OCI-LY1 (cell line): ENCODE results near the gene BCO2.

ENCODE experiments used
- H2AFZ ChIP-seq: fragments of 200-600 bp; sonication (generic), shearing (Covaris generic); 2 replicates; pipeline ENCODE4 v1.6.0; 2014; ENCODE audit warnings: antibody characterized with exemption, mild to moderate bottlenecking, low read length
- H3F3A ChIP-seq: fragments of 200-600 bp; sonication (generic), shearing (Covaris generic); 2 replicates; pipeline ENCODE4 v1.6.0; 2014; ENCODE audit warnings: mild to moderate bottlenecking, antibody characterized with exemption, low read length, moderate library complexity; ENCODE audit not compliant: insufficient read depth
- H3K27ac ChIP-seq: fragments of 200-600 bp; sonication (generic); 2 replicates; pipeline ENCODE4 v1.5.1; 2014; ENCODE audit warnings: low read length, mixed run types, mild to moderate bottlenecking, low read depth; ENCODE audit not compliant: poor library complexity, severe bottlenecking
- H3K27me3 ChIP-seq: fragments of 200-600 bp; sonication (generic); 2 replicates; pipeline ENCODE4 v1.6.0; 2014; ENCODE audit warnings: antibody characterized with exemption, mild to moderate bottlenecking, low read length, moderate library complexity; ENCODE audit not compliant: insufficient read depth
- H3K36me3 ChIP-seq: fragments of 200-600 bp; sonication (generic); 2 replicates; pipeline ENCODE4 v1.6.1; 2014; ENCODE audit warnings: mild to moderate bottlenecking, antibody characterized with exemption, low read length, moderate library complexity, mixed read lengths; ENCODE audit not compliant: insufficient read depth
- H3K4me1 ChIP-seq: fragments of 200-600 bp; sonication (generic); 2 replicates; pipeline ENCODE4 v1.5.1; 2014; ENCODE audit warnings: mild to moderate bottlenecking, low read length, moderate library complexity; ENCODE audit not compliant: insufficient read depth, severe bottlenecking
- H3K4me2 ChIP-seq: fragments of 200-600 bp; sonication (generic), shearing (Covaris generic); 2 replicates; pipeline ENCODE4 v1.6.1; 2014; ENCODE audit warnings: low read length
- H3K4me3 ChIP-seq: fragments of 200-600 bp; sonication (generic); 2 replicates; pipeline ENCODE4 v1.5.1; 2014; ENCODE audit warnings: low read length, low read depth, mild to moderate bottlenecking, mixed read lengths; ENCODE audit not compliant: poor library complexity, severe bottlenecking
- H3K79me2 ChIP-seq: fragments of 200-600 bp; shearing (Covaris generic); 2 replicates; pipeline ENCODE4 v1.6.1; 2016; ENCODE audit warnings: mixed run types, low read length, mixed read lengths; ENCODE audit not compliant: insufficient read depth
- H3K9ac ChIP-seq: fragments of 200-600 bp; sonication (generic), shearing (Covaris generic); 2 replicates; pipeline ENCODE4 v1.6.1; 2014; ENCODE audit warnings: mild to moderate bottlenecking, low read length, mixed read lengths
- H3K9me2 ChIP-seq: fragments of 200-600 bp; sonication (generic), shearing (Covaris generic); 2 replicates; pipeline ENCODE4 v1.6.1; 2014; ENCODE audit warnings: low read depth, mild to moderate bottlenecking, low read length, mixed read lengths
- H3K9me3 ChIP-seq: fragments of 200-600 bp; shearing (Covaris generic); 2 replicates; pipeline ENCODE4 v1.6.1; 2014; ENCODE audit warnings: low read length, mixed read lengths
- H4K20me1 ChIP-seq: fragments of 200-600 bp; sonication (generic), shearing (Covaris generic); 2 replicates; pipeline ENCODE4 v1.6.0; 2016; ENCODE audit warnings: mild to moderate bottlenecking, low read length; ENCODE audit not compliant: insufficient read depth
- EZH2 ChIP-seq: fragments of 200-600 bp; sonication (generic), shearing (Covaris generic); IDR thresholded peaks from 2 replicates; pipeline ENCODE4 v1.8.0; 2017; ENCODE audit warnings: borderline replicate concordance, mixed run types, mild to moderate bottlenecking, antibody characterized with exemption, low read length, moderate library complexity, mixed read lengths
- TF ChIP-seq, protein P1 (sequence below): fragments of 200-600 bp; sonication (generic), shearing (Covaris generic); IDR thresholded peaks from 2 replicates; pipeline ENCODE4 v1.5.1; 2017; ENCODE audit warnings: mild to moderate bottlenecking, antibody characterized with exemption, low read length, moderate library complexity, mixed read lengths

The BCO2 gene

DNA sequence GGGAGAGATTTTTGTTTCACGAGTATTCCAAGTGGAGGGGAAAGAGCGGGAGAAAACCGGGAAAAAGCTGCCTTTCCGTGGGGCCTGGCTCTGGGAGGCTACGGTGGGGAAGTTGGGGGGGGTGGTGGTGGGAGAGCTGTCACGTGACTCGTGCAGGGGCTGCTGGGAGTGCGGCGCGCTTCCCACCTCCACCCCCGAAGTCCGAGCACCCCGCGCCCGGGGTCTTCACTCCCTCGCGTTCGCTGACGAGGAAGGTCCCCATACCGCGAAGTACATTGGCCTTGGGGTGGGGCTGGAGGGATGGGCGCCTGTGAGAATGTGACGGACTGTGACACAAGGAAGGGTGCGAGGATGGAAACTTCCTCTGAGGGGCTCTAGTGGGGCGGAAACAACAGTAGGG is 8.2 kb upstream of the BCO2 start, which contains the start of gene TEX12:
Gene TEX12 (plus strand): TSS at position 228 of the 400 bp plus-strand sequence. CDS start 1,897 bp downstream, outside the sequence.
- Histone ChIP-seq H3K4me1 (no peaks in the 10 kb centered on the region), H2AFZ (no peak within 1 kb of the TSS), H3F3A (no peaks in the 10 kb centered on the region), H3K4me3 (no peak within 1 kb of the TSS), H3K9me3 (no peaks in the 10 kb centered on the region), H3K36me3 (no peaks in the 10 kb centered on the region), H3K9me2 (no peaks in the 10 kb centered on the region), H3K79me2 (no peaks in the 10 kb centered on the region), H3K4me2 (no peak within 1 kb of the TSS), H3K27ac (no peak within 1 kb of the TSS), H3K27me3 (no peaks in the 10 kb centered on the region), H4K20me1 (no peaks in the 10 kb centered on the region), H3K9ac (no peak within 1 kb of the TSS)
- TF ChIP-seq, protein P1, sequence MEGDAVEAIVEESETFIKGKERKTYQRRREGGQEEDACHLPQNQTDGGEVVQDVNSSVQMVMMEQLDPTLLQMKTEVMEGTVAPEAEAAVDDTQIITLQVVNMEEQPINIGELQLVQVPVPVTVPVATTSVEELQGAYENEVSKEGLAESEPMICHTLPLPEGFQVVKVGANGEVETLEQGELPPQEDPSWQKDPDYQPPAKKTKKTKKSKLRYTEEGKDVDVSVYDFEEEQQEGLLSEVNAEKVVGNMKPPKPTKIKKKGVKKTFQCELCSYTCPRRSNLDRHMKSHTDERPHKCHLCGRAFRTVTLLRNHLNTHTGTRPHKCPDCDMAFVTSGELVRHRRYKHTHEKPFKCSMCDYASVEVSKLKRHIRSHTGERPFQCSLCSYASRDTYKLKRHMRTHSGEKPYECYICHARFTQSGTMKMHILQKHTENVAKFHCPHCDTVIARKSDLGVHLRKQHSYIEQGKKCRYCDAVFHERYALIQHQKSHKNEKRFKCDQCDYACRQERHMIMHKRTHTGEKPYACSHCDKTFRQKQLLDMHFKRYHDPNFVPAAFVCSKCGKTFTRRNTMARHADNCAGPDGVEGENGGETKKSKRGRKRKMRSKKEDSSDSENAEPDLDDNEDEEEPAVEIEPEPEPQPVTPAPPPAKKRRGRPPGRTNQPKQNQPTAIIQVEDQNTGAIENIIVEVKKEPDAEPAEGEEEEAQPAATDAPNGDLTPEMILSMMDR = no peak
- no peak for TF ChIP-seq EZH2

DNA sequence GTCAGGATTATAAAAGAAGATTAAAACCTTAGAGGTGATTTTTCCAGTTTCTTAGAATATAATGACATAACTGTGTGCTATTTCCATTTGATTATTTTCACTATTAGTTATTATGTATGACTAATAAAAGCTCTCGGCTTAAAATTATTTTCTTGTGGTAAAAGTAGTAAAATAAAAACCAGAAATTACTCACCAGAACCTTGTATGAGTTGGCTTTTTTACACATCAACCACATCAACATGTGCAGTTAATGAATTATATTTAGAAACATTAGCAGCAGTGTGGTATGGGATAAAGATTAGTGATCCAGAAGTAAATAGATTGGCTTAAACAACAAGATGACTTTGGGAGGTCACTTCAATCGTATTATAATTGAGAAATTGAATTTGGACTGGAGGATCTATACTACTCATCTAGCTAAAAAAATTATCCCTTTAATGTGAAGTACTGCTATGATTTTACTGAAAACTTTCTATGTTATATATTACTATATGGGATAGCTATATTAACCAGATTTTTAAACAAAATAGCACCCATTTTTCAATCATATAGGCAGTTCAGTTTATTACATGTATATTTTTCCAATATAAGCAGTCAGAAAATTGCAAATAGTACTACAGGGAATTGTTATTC is 2.8 kb upstream of the BCO2 start:
- Histone ChIP-seq H3K27me3 (no peaks in the 10 kb centered on the region), H3K4me1 (peaks cover 8% of the 10 kb centered on the region), H3K4me3 (no peak overlapping the region), H3K27ac (no peak overlapping the region), H3K79me2 (no peaks in the 10 kb centered on the region), H3F3A (no peaks in the 10 kb centered on the region), H3K9me2 (no peaks in the 10 kb centered on the region), H3K9me3 (no peaks in the 10 kb centered on the region), H4K20me1 (no peaks in the 10 kb centered on the region), H3K9ac (no peak overlapping the region), H3K4me2 (no peak overlapping the region), H2AFZ (no peak overlapping the region), H3K36me3 (no peaks in the 10 kb centered on the region)
- no peak for TF ChIP-seq EZH2
- TF ChIP-seq, protein P1 = no peak

DNA sequence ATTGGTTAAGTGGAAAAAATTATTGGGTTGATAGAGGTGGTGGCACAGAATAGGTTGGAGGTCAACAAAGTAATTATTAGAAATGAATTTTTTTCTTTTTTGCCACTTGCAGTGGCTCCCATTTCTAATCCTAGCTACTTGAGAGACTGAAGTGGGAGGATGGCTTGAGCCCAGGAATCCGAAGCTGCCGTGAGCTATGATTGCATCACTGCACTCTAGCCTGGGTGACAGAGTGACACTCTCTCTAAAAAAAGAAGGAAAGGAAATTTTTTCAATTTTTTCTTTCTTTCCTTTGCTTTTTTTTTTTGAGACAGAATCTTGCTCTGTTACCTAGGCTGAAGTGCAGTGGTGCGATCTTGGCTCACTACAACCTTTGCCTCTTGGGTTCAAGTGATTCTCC is 2.2 kb upstream of the BCO2 start:
- Histone ChIP-seq H4K20me1 (no peaks in the 10 kb centered on the region), H3K36me3 (no peaks in the 10 kb centered on the region), H3K27me3 (no peaks in the 10 kb centered on the region), H3K79me2 (no peaks in the 10 kb centered on the region), H3K27ac (no peak overlapping the region), H3K9me3 (no peaks in the 10 kb centered on the region), H3F3A (no peaks in the 10 kb centered on the region), H3K4me3 (no peak overlapping the region), H3K4me2 (no peak overlapping the region), H3K4me1 (peaks cover 8% of the 10 kb centered on the region), H2AFZ (no peak overlapping the region), H3K9ac (no peak overlapping the region), H3K9me2 (no peaks in the 10 kb centered on the region)
- TF ChIP-seq, protein P1 = no peak
- no peak for TF ChIP-seq EZH2
